GM21825 (cell line): Measurements from ENCODE around the gene KRTAP10-2.
"Not testable (repeated sequence)": the region's sequence is repeated elsewhere in the genome, so short reads cannot be mapped to it uniquely, and the experiment has no call there.

Source experiments
- ATAC-seq: cut with Tn5 transposase; IDR thresholded peaks from one replicate; pipeline ENCODE4 v1.9.1; 2021; ENCODE audit warnings: mild to moderate bottlenecking, moderate library complexity; ENCODE audit not compliant: unreplicated experiment

KRTAP10-2 gene

GRCh38 chr21:44568261-44568660 is 17.0 kb upstream of the KRTAP10-2 start:
- no peak for ATAC-seq

GRCh38 chr21:44567481-44568171 is 16.3 kb upstream of the KRTAP10-2 start:
- no peak for ATAC-seq

- ATAC-seq, result no peak
Measured at GRCh38 chr21:44566403-44566802, 15.1 kb upstream of the KRTAP10-2 start.

- ATAC-seq, result no peak
Measured at GRCh38 chr21:44564886-44565598, 13.7 kb upstream of the KRTAP10-2 start.

GRCh38 chr21:44564099-44564498 is 12.8 kb upstream of the KRTAP10-2 start:
- ATAC-seq, result no peak

- ATAC-seq, result no peak
Measured at GRCh38 chr21:44558695-44559094, 7.4 kb upstream of the KRTAP10-2 start, which contains the start of gene KRTAP10-3. Gene KRTAP10-3 (minus strand): TSS chr21:44558795. CDS start chr21:44558715, 80 bp downstream.

GRCh38 chr21:44558329-44558675 is 7.0 kb upstream of the KRTAP10-2 start:
- ATAC-seq, result not testable (repeated sequence)

- ATAC-seq, result no peak
Measured at GRCh38 chr21:44557491-44558328, 6.4 kb upstream of the KRTAP10-2 start.

- ATAC-seq, result no peak
Measured at GRCh38 chr21:44556879-44557278, 5.6 kb upstream of the KRTAP10-2 start.

- no peak for ATAC-seq
Measured at GRCh38 chr21:44555200-44555875, 4.0 kb upstream of the KRTAP10-2 start.

GRCh38 chr21:44552681-44553080 is 1.4 kb upstream of the KRTAP10-2 start:
- no peak for ATAC-seq

- no peak for ATAC-seq
Measured at GRCh38 chr21:44552136-44552535, 831 bp upstream of the KRTAP10-2 start.

- no peak for ATAC-seq
Measured at GRCh38 chr21:44550807-44551206, 498 bp downstream of the KRTAP10-2 start.

- not testable (repeated sequence) for ATAC-seq
Measured at GRCh38 chr21:44550285-44550684, 1.0 kb downstream of the KRTAP10-2 start.

- no peak for ATAC-seq
Measured at GRCh38 chr21:44549525-44550211, 1.6 kb downstream of the KRTAP10-2 start.

- ATAC-seq, result no peak
Measured at GRCh38 chr21:44548922-44549321, 2.4 kb downstream of the KRTAP10-2 start.

GRCh38 chr21:44548381-44548780 is 2.9 kb downstream of the KRTAP10-2 start:
- ATAC-seq, result no peak

GRCh38 chr21:44547656-44548331 is 3.5 kb downstream of the KRTAP10-2 start:
- no peak for ATAC-seq

- ATAC-seq, result no peak
Measured at GRCh38 chr21:44544566-44544965, 6.7 kb downstream of the KRTAP10-2 start.

- ATAC-seq, result no peak
Measured at GRCh38 chr21:44542716-44543115, 8.6 kb downstream of the KRTAP10-2 start.
